Measurements from ENCODE around the gene DDX49.
"Not testable (repeated sequence)": the region's sequence is repeated elsewhere in the genome, so short reads cannot be mapped to it uniquely, and the experiment has no call there.

Gene DDX49

GRCh38 chr19:18896421-18896841, 23.1 kb upstream of the DDX49 start:
- DNase-seq: no peak

- DNase-seq: no peak
Measured at GRCh38 chr19:18897094-18898029, 22.2 kb upstream of the DDX49 start.

DNA sequence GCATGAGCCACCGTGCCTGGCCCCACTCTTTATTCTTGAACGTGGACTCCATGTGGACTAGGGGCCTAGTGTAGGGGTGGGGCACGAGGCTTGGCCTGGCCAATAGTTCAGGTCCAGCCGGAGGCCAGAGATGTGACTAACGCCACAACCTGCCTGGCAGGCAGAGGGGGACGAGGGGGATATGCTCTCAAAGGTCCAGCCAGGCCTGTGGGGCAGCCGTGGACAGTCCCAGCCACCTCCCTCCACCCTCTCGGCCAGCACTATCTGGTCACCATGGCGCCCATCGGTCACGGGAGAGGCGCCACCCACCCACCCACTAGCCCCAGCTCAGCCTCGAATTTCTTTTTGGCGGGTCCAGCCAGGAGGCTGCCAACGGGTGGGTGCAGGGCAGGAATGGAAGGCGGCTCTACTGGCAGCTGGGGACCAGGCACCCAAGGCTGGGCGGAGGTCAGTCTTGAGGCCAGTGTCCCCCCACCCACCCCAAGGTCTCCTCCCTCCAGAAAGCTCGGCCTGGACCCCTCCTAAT, 21.4 kb upstream of the DDX49 start:
- no peak for DNase-seq

GRCh38 chr19:18898607-18899408, 20.7 kb upstream of the DDX49 start:
- no peak for DNase-seq

DNA sequence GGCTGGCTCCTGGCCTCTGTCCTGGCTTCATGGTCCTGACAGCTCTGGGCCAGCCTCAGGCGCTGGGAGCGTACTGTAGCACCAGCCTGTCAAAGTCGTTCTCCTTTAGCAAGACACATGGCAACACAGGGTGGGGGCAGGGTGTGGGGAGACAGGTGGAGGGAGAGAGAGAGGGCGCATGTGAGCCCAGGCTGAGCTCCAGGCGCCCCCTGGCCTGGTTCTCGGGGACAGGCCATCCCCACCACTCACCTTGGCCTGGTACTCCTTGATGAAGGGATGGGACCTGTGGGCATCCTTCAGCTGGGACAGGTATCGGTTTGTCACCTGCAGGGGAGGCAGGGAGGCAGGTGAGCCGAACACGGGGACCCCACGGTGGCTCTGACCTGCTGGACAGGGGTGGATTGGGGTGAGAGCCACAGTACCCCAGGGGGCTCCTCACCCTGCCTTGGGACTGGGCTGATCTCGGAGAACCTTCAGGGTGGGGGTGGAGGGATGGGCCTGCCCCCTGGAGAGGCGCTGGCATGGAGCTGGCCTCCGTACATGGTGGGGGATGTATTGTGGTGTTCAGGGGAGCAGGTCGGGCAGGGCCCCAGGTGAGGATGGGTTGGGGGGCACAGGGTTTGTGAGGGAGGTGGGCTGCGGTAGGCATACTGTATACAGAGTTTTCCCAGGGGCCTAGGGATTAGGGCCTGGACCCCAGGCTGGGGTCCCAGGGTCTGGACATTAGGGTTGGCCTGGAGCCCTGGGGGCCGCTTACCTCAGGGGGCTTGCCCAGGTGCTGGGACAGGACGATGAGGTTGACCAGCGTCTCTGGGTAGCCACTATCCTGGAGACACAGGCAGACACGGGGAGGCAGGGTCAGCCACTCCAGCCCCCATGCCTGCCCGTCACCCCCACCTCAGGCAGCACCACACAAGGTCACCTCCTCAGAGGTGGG, 19.6 kb upstream of the DDX49 start:
- DNase-seq: no peak

- no peak for DNase-seq
Measured at GRCh38 chr19:18900700-18901481, 18.6 kb upstream of the DDX49 start.

DNA sequence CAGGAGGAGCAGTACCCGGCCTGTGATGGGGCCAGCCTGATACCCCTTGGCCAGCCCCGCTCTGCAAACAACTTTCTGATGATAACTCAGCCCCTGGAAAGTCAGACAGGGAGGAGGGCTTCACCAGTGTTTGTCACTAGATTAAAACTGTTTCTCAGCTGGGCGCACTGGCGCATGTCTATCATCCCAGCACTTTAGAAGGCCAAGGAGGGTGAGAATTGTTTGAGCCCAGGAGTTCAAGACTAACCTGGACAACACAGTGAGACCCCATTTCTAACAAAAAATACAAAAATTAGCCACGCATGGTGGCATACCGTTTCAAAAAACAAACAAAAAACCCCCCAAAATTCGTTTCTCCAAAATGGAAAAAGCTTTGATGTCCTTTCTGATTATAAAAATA, 18.0 kb upstream of the DDX49 start:
- DNase-seq: no peak

DNA sequence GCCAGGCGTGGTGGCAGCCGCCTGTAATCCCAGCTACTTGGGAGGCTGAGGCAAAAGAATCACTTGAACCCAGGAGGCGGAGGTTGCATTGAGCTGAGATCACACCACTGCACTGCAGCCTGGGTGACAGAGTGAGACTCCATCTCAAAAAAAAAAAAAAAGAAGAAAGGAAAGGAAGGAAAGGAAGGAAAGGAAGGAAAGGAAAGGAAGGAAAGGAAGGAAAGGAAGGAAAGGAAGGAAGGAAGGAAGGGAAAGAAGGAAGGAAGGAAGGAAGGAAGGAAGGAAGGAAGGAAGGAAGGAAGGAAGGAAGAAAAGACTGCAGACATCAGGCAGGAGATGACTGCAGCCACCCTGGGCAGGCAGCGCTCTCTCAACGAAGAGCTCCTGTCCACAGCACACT, 17.0 kb upstream of the DDX49 start:
- not testable (repeated sequence) for DNase-seq

GRCh38 chr19:18903156-18904037, 16.1 kb upstream of the DDX49 start:
- DNase-seq: no peak

GRCh38 chr19:18904334-18905057, 15.0 kb upstream of the DDX49 start:
- DNase-seq: no peak

DNA sequence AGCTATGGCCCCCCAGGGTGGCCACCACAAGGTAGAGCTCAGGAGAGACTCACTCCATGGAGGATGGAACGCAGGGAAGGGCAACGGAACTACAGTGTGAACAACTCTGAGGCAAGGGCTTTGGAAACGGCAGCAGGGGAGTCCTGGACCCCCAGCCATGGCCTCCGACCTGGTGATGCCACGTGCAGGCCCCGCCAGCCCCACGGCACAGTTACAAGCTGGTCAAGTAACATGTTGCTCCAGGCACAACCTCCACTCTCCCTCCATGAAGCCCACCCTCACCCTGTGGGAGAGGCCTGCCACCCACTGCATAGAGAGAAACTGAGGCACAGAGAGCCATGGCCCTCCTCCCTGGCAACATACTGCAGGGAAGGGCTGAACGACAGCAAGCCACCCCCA, 14.5 kb upstream of the DDX49 start:
- no peak for DNase-seq

GRCh38 chr19:18905513-18906236, 13.8 kb upstream of the DDX49 start:
- DNase-seq: no peak

DNA sequence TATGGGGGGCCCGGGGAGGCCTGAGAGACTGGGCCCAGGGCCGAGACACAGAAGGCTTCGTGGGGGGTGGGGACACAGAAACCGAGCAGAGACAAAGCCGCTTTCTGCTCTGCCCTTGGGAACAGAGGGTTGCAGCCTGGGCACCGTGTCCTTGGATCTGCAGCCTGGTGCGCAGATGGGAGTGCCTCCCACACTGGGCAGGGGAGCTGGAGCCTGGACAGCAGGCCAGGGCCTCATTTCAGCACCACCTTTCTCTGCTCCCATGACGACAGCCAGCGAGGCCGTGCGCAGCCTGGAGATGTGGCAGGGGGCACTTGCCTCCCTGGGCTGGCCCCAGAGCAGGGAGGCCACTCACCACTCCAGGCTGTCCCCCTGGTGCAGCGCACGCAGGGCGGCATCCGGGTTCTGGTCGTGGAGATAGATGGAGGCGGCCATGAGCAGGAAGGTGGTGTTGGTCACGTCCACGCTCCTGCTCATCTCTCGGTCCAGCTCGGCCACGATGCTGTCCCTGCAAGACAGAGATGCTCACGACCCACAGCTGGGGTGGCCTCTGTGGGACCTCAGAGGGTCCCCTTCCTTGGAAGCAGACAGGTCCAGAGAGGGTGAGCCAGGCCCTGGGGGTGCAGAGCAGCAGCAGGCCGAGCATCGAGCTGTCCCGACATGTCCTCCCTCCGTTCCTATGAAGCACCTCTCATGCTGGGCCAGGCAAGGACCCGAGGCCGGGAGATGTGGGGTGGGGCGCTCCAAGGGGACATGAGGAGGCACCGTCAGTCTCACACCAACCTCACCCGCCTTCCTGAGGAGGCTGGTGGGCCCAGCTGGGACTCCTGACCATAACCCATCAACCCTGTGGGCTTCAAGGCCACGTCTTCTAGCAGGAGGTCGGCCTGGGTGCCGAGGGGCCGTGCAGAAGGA, 12.7 kb upstream of the DDX49 start:
- DNase-seq: no peak

DNA sequence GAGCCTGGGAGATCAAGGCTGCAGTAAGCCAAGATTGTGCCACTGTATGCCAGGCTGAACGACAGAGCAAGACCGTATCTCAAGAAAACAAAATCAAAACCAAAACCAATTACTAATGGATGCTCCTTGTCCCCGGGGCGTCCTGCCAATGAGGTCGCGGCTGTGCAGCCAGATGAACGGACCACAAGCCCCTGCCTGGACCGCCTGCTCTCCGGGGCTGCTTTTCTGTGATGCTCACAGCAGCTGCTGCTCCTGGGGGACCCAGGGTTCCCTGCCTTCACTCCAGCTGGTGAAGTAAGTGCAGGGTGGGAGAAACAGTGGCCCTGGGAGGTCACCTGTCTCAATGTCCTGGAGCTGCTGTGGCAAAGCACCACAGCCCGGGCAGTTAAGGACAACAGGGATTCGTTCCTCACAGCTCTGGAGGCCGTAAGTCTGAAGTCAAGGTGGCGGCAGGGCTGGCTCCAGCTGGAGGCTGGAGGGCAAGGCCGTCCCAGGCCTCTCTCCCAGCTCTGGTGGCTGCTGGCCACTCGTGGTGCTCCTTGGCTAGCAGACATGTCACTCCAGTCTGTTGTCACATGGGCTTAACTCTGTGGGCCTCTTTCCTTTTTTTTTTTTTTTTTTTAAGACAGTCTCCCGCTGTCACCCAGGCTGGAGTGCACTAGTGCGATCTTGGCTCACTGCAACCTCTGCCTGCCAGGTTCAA, 10.4 kb upstream of the DDX49 start:
- DNase-seq: no peak

- no peak for DNase-seq
Measured at GRCh38 chr19:18910010-18910409, 9.5 kb upstream of the DDX49 start.

GRCh38 chr19:18910801-18911436, 8.6 kb upstream of the DDX49 start:
- DNase-seq: no peak

- DNase-seq: no peak
Measured at GRCh38 chr19:18912933-18913332, 6.6 kb upstream of the DDX49 start.

Measured in cerebellar nuclear complex (tissue), 1 donor.